GM19468 (cell line): ENCODE data around the gene MARK3.
"Not testable (repeated sequence)": the region's sequence is repeated elsewhere in the genome, so short reads cannot be mapped to it uniquely, and the experiment has no call there.

Experiments
- ATAC-seq: cut with Tn5 transposase; IDR thresholded peaks from one replicate; pipeline ENCODE4 v1.9.1; 2021; ENCODE audit warnings: mild to moderate bottlenecking, moderate library complexity, moderate number of reproducible peaks; ENCODE audit not compliant: unreplicated experiment; ENCODE audit errors: extremely low read depth

MARK3 gene

GRCh38 chr14:103508521-103509329, 123.5 kb downstream of the MARK3 start:
- ATAC-seq = no peak

- no peak for ATAC-seq
These were observed 124.9 kb downstream of the MARK3 start for GRCh38 chr14:103509864-103510723.

- no peak for ATAC-seq
These were observed 125.8 kb downstream of the MARK3 start for GRCh38 chr14:103510724-103511693.

DNA sequence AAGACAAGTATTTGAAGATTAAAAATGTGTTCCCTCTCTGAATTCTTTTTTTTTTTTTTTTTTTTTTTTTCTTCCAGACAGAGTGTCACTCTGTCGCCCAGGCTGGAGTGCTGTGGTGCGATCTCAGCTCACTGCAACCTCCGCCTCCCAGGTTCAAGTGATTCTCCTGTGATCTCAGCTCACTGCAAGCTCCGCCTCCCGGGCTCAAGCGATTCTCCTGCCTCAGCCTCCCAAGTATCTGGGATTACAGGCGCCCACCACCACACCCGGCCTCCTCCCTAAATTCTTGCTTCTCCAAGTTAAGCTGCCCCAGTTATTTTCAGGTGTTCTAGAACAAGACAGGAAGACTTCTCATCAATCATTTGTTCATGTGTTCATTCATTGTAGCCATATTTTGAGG, 127.0 kb downstream of the MARK3 start:
- not testable (repeated sequence) for ATAC-seq

DNA sequence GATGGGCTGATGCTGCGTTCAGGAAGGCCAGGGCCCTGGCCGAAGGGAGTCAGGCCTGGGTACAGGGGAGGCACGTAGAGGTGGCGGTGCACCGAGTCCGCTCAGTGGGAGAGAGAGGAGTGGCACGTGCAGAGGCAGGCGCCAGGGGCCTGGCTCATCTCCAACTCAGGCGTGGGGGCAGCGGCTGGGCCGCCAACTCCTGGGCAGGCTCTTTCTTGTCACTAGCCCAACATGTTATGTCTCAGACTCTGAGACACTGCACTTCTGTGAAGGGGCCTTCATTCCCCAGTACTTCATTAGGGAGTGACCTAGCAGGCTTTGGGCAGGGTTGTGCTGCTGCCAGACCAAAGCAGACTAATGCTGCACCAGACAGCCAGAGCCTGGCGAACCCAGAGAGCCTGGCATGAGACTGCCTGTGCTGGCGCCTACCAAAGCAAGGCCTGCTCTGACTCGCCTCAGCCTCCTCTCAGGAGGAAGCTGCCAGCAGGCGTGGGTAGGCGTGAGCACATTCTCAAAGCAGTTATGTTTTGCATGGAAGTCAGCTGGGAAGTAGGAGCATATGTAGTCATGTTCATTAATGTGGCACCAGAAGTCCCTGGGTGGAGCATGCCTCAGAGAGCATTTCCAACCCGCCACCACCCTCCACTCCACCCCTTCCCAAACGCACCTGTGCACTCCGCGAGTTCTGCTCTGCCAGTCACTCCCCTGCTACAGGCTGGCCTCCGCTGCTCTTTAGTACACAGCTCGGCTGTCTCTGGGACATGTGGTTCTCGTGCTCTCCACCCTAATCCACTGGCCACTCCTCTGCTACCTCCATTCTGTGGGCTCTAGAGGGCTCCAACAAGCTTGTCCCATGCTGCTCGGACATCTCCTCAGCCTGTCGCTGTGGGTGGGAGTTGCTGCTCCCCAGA, 127.7 kb downstream of the MARK3 start:
- no peak for ATAC-seq

DNA sequence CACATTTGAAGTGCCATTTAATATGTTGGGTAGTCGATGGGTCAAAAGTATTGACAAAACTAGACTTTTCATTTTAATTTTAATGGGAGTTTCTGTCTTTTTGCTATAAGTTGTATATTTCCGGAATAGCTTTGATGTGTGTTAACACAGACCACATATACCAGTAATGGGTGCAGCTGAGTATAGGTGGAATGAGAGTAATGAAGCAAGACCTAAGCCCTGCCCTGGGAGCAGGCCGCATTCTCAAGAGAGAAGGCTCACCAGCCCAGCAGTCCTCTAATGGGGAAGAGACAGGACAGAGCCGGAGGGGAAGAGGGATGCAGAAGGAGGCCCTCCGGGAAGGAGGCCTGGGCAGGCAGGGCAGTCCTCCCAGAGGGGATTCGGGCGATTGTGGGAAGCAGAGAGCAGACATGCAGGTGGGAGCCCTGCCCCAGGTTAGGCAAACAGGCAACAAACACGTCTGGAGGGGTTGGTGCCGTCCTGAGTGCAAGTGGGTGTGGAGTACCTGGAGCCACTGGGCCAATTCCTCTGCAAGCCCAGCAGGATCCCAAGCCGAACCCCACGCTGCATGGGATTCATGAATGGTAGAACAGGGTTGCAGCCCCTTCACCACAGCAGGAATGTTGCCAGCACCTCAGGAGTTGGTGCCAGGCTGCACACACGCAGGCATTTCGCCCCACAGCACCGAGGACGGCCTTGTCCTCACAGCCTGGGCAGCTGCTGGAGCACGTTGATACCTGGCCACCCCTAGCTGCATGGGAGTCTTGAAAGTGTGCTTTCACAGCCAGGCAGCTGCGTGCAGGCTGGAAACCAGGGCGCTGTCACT, 129.6 kb downstream of the MARK3 start:
- no peak for ATAC-seq

DNA sequence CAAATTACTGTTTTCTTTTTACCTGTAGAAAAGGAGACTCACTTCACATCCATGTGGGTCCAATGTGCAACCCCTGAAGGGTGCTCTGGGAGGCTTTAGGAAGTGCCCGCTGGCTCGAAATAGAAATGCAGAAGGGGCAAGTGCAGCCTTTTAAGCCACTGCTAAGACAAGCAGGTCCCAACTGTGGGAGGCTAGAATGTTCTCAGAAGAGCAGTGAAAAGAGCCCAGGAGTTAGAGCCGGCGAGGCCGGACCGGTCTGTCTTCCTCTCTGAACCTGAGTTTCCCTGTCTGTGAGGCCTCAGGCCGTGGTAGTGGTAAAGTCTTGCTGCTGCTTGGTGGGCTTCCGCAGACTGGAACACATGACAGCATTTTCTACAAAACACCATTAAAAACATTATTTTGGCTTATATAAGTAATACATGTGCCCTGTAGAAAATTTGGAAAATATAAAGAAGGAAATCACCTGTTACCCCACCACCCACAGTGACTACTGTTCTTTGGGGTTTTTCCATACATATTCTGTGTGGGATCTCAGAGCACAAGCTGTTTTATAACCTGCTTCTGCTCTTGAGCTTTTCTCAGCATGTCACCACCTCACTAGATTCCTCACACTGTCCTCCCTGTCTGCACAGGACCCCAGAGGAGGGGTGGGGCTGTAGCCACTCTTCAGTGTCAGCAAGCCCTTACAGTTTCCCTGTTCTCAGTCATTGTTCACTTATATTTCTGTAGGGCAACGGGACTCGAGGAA, 131.4 kb downstream of the MARK3 start:
- ATAC-seq = no peak

- no peak for ATAC-seq
These were observed 132.0 kb downstream of the MARK3 start for GRCh38 chr14:103517174-103517566.

- ATAC-seq = no peak
These were observed 132.7 kb downstream of the MARK3 start for GRCh38 chr14:103517721-103518421.

- ATAC-seq = no peak
These were observed 133.3 kb downstream of the MARK3 start for GRCh38 chr14:103518422-103519042.

DNA sequence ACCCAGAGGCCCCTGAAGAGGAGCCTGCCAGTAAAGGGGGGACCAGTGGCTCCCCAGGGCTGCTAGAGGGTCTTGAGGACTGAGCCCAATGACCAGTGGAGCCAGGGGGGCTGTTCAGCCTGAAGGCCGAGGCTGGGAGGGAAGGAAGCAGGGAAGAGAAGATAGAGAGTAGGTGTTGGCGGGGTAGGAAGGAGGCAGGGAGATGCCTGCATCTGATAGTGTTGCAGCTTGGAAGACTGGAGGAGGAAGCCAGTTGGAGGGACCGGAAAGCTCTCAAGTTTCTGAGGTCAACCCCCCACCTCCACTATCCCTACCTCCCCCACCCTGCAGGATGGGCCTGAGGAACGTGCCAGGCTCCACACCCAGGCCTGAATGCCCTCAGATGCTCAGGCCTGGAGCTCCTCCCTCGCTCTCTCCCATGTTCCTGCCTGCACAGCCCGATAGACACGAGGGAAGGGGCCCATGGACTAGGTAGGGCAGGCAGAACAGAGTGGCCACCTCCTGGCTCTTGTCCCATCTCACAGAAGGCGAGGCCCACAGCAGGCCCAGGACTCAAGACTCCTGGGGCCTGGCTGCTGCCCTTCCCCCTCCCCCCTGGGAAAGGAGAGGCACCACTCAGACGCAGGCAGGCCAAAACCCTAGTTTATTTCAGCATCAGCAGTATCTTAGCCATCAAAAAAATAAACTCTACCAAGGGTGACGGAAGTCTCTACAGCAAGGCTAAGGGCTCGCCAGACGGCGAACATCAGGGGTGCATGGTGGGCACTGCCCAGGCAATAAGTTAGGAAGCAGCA, 134.0 kb downstream of the MARK3 start:
- ATAC-seq = no peak

DNA sequence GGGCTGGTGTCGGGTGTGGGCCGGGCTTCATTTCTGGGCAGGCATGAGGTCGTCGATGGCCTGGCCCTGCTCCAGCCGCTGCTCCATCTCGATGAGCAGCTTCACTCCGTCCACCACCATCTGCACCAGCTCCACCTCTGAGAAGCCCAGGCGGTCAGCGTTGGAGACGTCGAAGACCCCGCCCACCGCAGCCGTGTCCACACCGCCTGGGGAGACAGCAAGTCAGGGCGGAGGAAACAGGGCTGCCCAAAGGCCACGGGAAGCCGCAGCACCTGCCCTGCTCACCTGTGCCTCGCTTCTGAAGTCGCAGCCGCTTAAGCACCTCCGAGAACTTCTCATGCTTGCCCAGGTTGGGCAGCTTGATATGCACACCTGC, 134.6 kb downstream of the MARK3 start:
- ATAC-seq = no peak

GRCh38 chr14:103520269-103520656, 135.0 kb downstream of the MARK3 start:
- ATAC-seq = no peak

- no peak for ATAC-seq
These were observed 135.6 kb downstream of the MARK3 start for GRCh38 chr14:103520657-103521437.

- no peak for ATAC-seq
These were observed 136.3 kb downstream of the MARK3 start for GRCh38 chr14:103521438-103521950.
